Calu3 (cell line): ENCODE results near the gene DAB2. TPM values are rescaled to one million over a fixed set of nuclear protein-coding genes. Genes with fewer than 3 reads are reported as not detected.

ENCODE experiments used
- Bru-seq: library from RNA; stranded (reverse); fragments of 400-500 nt; gene quantifications from one replicate; lab custom pipeline; 2021; lab: Mats Ljungman, UMichigan
- BruChase-seq, 2 experiments: library from RNA; stranded (reverse); fragments of 400-500 nt; gene quantifications; one replicate each; lab custom pipeline; 2021; lab: Mats Ljungman, UMichigan
- BruUV-seq: library from RNA; stranded (reverse); fragments of 400-500 nt; replicated peaks from 2 replicates; lab custom pipeline; 2021; lab: Mats Ljungman, UMichigan
- CTCF ChIA-PET: fragments of 300-600 bp; sonication (Branson Sonifier 250); formaldehyde crosslinking; loops from one replicate; lab custom pipeline; 2022; ENCODE audit warnings: antibody characterized with exemption; lab: Charles Lee
- DNase-seq: peaks from one replicate; pipeline ENCODE4 v3.0.0; 2022
- H3K27ac Mint-ChIP-seq: one replicate; pipeline ENCODE4 v1.8.0; 2022; ENCODE audit warnings: mixed read lengths; ENCODE audit not compliant: unreplicated experiment
- H3K27me3 Mint-ChIP-seq: one replicate; pipeline ENCODE4 v1.8.0; 2022; ENCODE audit warnings: mixed read lengths; ENCODE audit not compliant: unreplicated experiment
- H3K36me3 Mint-ChIP-seq: one replicate; pipeline ENCODE4 v1.8.0; 2022; ENCODE audit warnings: mild to moderate bottlenecking, moderate library complexity, mixed read lengths; ENCODE audit not compliant: insufficient read depth, unreplicated experiment
- H3K4me1 Mint-ChIP-seq: one replicate; pipeline ENCODE4 v1.8.0; 2022; ENCODE audit warnings: mild to moderate bottlenecking, low read depth, mixed read lengths; ENCODE audit not compliant: unreplicated experiment
- H3K4me3 Mint-ChIP-seq: one replicate; pipeline ENCODE4 v1.8.0; 2022; ENCODE audit warnings: mild to moderate bottlenecking, low read depth, moderate library complexity, mixed read lengths; ENCODE audit not compliant: unreplicated experiment
- H3K9me3 Mint-ChIP-seq: one replicate; pipeline ENCODE4 v1.8.0; 2022; ENCODE audit warnings: low read depth, mixed read lengths; ENCODE audit not compliant: unreplicated experiment
- intact Hi-C: fragments of 100-400 bp; cut with micrococcal nuclease; formaldehyde crosslinking; loops from one replicate; pipeline ENCODE4 v1.10.0; 2022; ENCODE audit not compliant: unreplicated experiment
- long read RNA-seq: library from polyadenylated mRNA; stranded (forward); transcript quantifications from one replicate; pipeline ENCODE4 v2.0.0, GENCODE V29; 2022
- total RNA-seq: library from RNA; stranded (reverse); gene quantifications from 2 replicates; pipeline ENCODE4 v1.2.3, GENCODE V29; 2022
- TF ChIP-seq, protein P1 (sequence below): fragments of 200-600 bp; IDR thresholded peaks from one replicate; pipeline ENCODE4 v1.8.0; 2022; ENCODE audit warnings: antibody characterized with exemption; ENCODE audit not compliant: unreplicated experiment

The DAB2 gene
- total RNA-seq (9.5 and 12.4 TPM in 2 replicates), Bru-seq, nascent RNA (percentile 52 among the genes with signal in this experiment), BruChase-seq, experiment 1, labeled RNA remaining after a 6-hour chase (percentile 45 among the genes with signal in this experiment), BruChase-seq, experiment 2, labeled RNA remaining after a 2-hour chase (percentile 47 among the genes with signal in this experiment)
- long read RNA-seq, full-length matches to known transcripts = 3 of 7 reads
- long read RNA-seq, partial matches to known transcripts = 1 of 7 reads
- long read RNA-seq, other reads (novel, unspliced or antisense) = 3 of 7 reads

DNA sequence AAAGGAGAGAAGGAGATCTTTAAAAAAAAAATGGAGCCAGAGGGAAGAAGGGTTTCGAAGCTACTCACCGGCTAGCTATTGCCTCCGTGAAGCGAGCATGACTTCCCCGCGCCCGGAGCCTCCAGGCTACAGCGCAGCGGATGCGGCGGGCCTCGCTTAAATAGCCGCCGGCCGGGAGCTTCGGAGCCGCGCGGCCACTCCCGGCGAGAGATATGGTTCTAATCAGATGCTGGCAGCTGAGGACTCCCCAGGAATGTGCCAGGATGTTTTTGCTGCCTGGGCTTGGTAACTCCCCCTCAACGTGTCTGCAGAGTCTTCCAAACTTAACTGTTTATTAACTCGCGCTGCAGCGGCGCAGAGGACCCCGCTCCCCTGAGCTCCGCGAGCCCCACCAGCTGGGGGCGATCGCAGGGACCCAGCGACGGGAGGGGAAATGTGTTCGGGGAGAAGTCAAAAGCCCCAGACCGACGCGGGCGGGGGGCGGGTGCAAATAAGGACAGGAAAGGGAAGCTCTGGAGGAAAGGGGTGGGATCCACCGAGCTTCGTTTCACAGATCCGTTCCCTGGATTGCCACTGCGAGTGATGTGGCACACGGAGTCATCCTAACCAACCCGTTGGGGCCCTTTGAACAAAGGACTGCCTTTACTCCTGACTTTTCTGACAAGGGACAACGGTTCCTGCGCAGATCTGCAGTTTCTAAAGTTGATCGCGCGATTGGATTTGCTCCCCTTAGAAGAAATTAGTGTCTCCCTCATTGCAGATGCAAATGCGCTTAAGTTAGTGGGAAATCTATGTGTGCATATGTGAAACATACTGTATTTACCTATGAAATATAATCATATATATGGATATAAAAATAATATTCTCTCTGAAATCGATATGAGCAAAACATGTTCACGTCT, at the start of gene DAB2:
Gene DAB2, minus strand, starts transcription at position 245 of the 902 bp plus-strand sequence. CDS start 30,660 bp downstream, outside the sequence.
- DNase-seq = peak; percentile 81
- peak within 1 kb of the TSS; percentile 89 for H3K4me3 Mint-ChIP-seq
- no peaks in the 10 kb centered on the region for H3K27me3 Mint-ChIP-seq
- peak within 1 kb of the TSS; percentile 53 for H3K27ac Mint-ChIP-seq
- TF ChIP-seq, protein P1, sequence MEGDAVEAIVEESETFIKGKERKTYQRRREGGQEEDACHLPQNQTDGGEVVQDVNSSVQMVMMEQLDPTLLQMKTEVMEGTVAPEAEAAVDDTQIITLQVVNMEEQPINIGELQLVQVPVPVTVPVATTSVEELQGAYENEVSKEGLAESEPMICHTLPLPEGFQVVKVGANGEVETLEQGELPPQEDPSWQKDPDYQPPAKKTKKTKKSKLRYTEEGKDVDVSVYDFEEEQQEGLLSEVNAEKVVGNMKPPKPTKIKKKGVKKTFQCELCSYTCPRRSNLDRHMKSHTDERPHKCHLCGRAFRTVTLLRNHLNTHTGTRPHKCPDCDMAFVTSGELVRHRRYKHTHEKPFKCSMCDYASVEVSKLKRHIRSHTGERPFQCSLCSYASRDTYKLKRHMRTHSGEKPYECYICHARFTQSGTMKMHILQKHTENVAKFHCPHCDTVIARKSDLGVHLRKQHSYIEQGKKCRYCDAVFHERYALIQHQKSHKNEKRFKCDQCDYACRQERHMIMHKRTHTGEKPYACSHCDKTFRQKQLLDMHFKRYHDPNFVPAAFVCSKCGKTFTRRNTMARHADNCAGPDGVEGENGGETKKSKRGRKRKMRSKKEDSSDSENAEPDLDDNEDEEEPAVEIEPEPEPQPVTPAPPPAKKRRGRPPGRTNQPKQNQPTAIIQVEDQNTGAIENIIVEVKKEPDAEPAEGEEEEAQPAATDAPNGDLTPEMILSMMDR = peak; percentile 70
- BruUV-seq = no TSS peak
- H3K9me3 Mint-ChIP-seq = no peaks in the 10 kb centered on the region
- CTCF ChIA-PET = interaction anchor here (0.6 to 2.2 kb wide), 17 partner anchors 13 to 990 kb away, joined by 3 to 31 read pairs (median 5); no protein-coding TSS in a partner anchor
- peaks cover 36% of the 10 kb centered on the region for H3K4me1 Mint-ChIP-seq
- H3K36me3 Mint-ChIP-seq = peaks cover 21% of the 10 kb centered on the region
- intact Hi-C loops = loop anchor here (1.0 to 10.0 kb wide), 3 partner anchors 122 to 578 kb away; partner anchors contain the start of genes FYB1 and OSMR

DNA sequence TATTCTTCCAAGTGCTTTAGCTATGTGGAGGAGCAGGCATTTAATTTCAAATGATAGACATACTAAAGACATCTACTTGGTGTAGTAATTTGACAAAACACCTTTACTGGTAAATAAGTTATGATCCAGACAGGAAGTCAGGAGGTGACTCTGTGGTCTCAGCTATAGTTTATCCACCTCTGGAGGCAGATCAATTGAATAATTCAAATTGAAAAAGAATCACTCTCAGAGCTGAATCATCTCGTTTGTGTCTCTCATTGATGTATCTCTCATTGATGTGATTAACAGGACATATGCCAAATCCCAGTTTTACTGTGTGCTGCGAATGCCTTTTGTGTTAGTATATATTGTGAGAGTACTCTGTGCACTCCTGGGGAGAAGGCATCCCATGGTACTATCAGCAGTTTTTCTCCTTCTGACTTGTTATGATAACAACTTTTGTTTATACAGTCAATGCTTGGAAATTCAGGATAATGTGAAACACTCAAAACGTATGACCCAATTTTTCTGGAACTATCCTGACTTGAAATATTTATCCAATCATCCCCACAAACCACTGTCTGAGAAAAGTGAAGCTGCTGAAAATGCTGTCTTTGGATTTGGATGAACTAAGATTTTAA, 48.5 kb upstream of the DAB2 start:
- Mint-ChIP-seq H3K9me3 (no peaks in the 10 kb centered on the region), H3K27me3 (no peaks in the 10 kb centered on the region), H3K36me3 (no peaks in the 10 kb centered on the region), H3K4me3 (no peak overlapping the region), H3K4me1 (no peaks in the 10 kb centered on the region), H3K27ac (no peak overlapping the region)
- BruUV-seq = no TSS peak
- DNase-seq = no peak
- TF ChIP-seq, protein P1 = no peak
- intact Hi-C loops = no loop called here
- CTCF ChIA-PET = no interaction called here

DNA sequence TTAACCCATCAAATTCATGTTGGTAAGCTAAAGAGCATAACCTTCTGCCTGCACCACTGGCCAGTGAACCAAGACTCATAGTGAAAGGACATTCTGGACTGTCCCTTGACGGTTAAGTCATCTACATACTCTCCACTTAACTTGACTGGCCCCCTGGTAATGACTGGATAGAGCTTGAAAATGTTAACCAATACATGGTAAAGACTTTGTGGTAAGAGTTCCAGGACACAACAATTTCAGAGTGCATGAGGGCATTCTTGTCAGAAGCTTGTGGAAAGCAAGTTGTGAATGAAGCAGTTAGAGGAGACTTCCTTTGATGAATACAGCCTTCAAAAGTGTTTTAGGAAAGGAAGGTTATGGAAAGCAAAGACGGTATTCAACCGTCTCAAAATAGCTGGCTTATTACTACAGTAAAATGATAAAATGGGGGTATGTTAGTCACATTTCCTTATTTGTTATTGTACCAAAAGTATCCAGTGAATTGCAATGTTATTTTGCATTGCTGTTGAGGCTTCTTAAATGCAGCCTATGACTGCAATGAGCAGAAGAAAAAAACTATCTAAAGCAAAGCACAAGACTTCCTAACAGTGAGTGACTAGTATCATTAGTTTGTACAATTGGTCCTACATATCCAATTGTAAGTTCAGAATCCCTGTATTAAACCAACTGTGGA, 47.2 kb upstream of the DAB2 start:
- H3K4me3 Mint-ChIP-seq = no peak overlapping the region
- no peaks in the 10 kb centered on the region for H3K4me1 Mint-ChIP-seq
- no peak overlapping the region for H3K27ac Mint-ChIP-seq
- H3K27me3 Mint-ChIP-seq = no peaks in the 10 kb centered on the region
- TF ChIP-seq, protein P1 = no peak
- CTCF ChIA-PET = no interaction called here
- no peaks in the 10 kb centered on the region for H3K36me3 Mint-ChIP-seq
- H3K9me3 Mint-ChIP-seq = no peaks in the 10 kb centered on the region
- no TSS peak for BruUV-seq
- intact Hi-C loops = no loop called here
- no peak for DNase-seq

DNA sequence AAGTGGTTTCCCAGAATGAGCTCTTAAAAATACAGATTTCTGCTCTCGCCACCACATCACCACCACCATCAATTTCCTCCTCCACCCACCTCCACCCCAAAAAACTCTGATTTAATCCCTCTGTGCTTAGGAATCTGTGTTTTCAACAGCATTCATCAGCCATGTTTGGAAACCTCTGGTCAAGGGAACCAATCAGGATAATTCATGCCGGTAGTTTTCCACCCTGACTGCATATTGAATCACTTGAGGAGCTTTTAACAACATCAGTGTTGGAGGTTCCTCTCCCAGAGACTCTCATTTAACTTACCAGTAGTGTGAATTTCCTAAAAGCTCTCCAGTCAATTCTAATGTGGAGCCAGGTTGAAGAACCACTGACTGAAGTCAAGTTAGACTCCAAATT, 46.0 kb upstream of the DAB2 start:
- Mint-ChIP-seq H3K4me1 (no peaks in the 10 kb centered on the region), H3K9me3 (no peaks in the 10 kb centered on the region), H3K27ac (no peak overlapping the region), H3K4me3 (no peak overlapping the region), H3K27me3 (no peaks in the 10 kb centered on the region), H3K36me3 (no peaks in the 10 kb centered on the region)
- TF ChIP-seq, protein P1 = no peak
- CTCF ChIA-PET = interaction anchor here (0.6 kb wide), 1 partner anchor 17 kb away, joined by 4 read pairs; no protein-coding TSS in a partner anchor
- no TSS peak for BruUV-seq
- intact Hi-C loops = no loop called here
- DNase-seq = no peak
